GM19324 (cell line): ENCODE measurements around the gene USP38.
"Not testable (repeated sequence)": the region's sequence is repeated elsewhere in the genome, so short reads cannot be mapped to it uniquely, and the experiment has no call there.

Experiments used
- ATAC-seq: cut with Tn5 transposase; IDR thresholded peaks from one replicate; pipeline ENCODE4 v1.9.1; 2021; ENCODE audit warnings: mild to moderate bottlenecking, moderate library complexity; ENCODE audit not compliant: unreplicated experiment, low FRiP score

USP38 gene

DNA sequence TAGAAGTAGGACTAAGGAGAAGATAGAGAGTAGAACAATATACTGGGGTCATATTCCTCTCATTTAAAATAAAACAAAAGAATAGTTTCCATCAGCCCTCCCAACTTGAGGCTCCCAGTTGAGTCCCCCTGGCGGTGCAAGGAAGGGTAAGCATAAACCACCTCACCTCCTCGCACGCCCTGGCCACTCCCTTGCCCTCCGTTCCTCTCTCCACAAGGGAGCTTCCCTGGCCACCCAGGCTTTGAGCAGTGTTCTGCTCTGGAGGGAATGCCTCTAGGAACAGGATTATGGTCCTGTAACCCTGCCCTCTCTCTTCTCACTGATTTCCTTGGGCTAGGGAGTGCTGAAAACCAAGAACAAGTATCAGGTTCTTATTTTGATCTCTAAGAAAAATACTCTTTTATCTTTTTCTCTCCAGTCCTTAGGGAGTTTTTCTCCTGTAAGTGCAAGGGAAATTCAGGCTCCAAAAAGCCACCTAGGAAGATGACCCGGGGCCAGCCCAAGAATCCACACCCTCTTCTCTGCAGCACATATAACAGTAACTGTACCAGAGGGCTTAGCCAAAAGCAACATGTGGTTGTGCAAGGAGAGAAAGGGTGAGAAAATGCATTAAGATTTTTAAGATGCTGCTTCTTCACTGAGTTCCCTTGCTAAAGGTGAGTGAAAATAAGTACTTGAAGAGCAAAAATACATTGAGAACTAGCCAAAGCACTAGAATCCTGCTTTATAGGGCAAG is 69.9 kb downstream of the USP38 start:
- no peak for ATAC-seq

DNA sequence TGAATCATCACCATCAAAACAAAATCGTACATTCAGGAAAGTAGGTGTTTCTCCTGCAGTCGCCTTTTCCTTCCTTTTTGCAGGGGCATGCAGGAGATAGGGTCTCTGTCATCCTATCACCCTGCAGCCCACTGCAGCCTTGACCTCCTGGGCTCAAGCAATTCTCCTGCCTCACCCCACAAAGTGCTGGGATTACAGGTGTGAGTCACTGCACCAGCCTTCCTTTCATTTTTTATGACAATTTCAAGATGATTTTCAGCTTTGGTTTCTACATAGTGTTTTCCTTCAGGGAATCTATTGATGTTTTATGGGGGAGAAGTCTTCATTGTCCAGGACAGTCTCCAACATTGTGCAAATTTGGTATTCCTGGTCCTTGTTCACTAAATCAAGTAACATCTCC is 71.7 kb downstream of the USP38 start:
- no peak for ATAC-seq

DNA sequence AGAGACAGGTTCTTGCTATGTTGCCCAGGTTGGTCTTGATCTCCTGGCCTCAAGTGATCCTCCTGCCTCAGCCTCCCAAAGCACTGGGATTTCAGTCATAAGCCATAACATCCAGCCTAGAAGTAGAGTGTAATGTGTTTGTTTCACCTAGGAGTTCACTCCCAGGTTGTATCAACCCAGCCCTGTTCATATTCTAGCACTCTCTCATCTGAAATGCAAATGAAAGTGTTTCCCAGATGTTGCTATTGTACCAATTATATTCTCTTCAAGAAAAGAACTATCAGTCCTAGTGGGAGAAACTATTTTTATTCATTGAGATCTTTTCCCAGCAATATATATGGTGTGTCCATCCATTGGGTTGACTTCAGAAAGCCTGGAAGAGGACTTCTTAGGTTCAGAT is 72.6 kb downstream of the USP38 start:
- no peak for ATAC-seq

DNA sequence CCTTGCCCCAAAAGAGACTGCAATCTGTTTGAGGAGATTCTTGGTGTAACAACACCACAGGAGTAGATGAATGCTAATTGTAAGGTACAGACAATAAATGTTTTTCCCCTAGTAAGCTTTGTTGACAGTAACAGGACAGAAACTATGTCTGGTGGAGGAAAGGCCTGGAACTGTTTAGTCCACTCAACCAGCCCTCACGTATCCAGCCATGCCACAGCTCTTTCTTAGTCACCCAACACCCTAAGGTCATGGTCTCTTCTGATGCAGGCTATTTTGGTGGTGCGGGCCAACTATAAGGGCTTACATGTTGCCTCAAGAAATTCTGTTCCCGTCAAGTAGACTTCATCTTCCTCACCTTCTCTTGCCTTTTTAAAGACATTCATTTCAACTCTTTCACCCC is 76.0 kb downstream of the USP38 start:
- no peak for ATAC-seq

DNA sequence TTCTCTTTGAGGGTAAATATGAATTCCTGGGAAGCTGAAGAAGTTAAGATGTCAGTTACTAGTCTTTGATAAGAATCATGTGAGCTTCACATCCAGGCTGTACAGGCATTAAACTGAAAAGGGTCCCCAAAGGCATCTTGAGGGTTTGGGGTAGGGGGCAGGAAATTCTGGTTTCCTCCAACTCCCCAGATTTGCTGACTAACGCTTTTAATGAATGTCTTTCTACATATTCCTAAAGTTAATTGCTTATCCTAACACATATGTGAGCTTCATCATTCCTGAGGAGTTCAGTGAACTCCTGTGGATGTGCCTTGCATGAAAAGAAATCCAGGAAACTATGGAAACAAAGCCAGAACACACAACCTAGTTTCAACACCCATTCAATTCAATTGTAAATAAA is 78.1 kb downstream of the USP38 start:
- no peak for ATAC-seq

DNA sequence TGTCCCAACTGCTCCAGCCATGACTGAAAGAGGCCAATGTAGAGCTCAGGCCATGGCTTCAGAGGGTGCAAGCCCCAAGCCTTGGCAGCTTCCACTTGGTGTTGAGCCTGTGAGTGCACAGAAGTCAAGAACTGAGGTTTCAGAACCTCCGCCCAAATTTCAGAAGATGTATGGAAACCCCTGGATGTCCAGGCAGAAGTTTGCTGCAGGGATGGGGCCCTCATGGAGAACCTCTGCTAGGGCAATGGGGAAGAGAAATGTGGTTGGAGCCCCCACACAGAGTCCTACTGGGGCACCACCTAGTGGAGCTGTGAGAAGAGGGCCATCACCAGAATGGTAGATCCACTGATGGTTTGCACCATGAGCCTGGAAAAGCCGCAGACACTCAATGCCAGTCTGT is 83.0 kb downstream of the USP38 start:
- not testable (repeated sequence) for ATAC-seq

DNA sequence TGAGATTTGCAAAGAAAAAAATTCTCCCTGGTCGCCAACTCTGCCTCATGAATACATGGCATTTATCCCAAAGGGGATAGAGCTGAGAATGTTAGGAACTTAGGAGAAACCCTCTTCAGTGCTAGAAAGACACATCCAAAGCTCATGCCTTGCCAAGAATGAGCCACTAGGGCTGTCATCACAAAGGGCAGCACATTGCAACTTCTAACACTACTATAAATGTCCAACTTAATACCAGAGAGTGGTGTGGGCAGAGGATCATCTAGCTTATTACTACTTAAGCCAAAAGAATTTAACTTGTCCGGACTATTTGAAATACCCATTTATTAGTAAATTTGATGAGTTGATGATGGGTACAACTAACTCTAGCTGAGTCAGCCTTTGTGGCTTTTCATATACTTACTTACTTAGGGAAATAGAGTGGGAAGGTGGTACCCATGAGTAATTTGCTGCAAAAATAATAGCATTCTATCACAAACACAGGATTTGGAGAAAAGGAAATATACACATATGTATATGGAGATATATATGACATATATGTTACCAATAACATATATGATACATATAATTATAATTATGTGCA is 85.6 kb downstream of the USP38 start:
- no peak for ATAC-seq
